Right lobe of liver (tissue), 6 donors: ENCODE data around the gene HYAL1. TPM values are rescaled to one million over a fixed set of nuclear protein-coding genes. Genes with fewer than 3 reads are reported as not detected.
A peak's percentile ranks its signal among the peaks of the same experiment; 100 is the strongest.

Experiments used
- ATAC-seq, 4 donors: fragments of 200-7000 bp; cut with Tn5 transposase; one replicate each; pipeline ENCODE4 v1.9.1; 2020; ENCODE audit warnings: mild to moderate bottlenecking in 4 of 4, moderate library complexity in 4 of 4
- DNase-seq, 3 donors: peaks; one replicate each; pipeline ENCODE4 v3.0.0-alpha.2; 2020
- H3K27ac ChIP-seq, 3 donors: fragments of 200-600 bp; one replicate each; pipeline ENCODE4 v1.8.0; 2022
- H3K27me3 ChIP-seq, 2 donors: fragments of 200-600 bp; one replicate each; pipeline ENCODE4 v1.8.0; 2022
- H3K36me3 ChIP-seq, 4 donors: fragments of 200-600 bp; sonication (generic) in 1 of 4; one replicate each; pipeline versions ENCODE4 v1.5.1 to v1.8.0; 2017 to 2022; ENCODE audit warnings: control low read depth in 1 of 4
- H3K4me1 ChIP-seq, 4 donors: fragments of 200-600 bp; sonication (generic) in 1 of 4; one replicate each; pipeline versions ENCODE4 v1.5.1 to v1.8.0; 2017 to 2022; ENCODE audit warnings: control low read depth in 1 of 4
- H3K4me3 ChIP-seq, 3 donors: fragments of 200-600 bp; one replicate each; pipeline ENCODE4 v1.8.0; 2022
- H3K9me3 ChIP-seq, 4 donors: fragments of 200-600 bp; sonication (generic) in 1 of 4; one replicate each; pipeline versions ENCODE4 v1.5.1 to v1.8.0; 2017 to 2022; ENCODE audit warnings: control low read depth in 1 of 4
- POLR2A ChIP-seq: fragments of 450-650 bp; IDR thresholded peaks from one replicate; pipeline ENCODE4 v1.6.1; 2017; ENCODE audit warnings: antibody characterized with exemption, mild to moderate bottlenecking
- WGBS: methylation state at CpG from one replicate; pipeline ENCODE4 v1.1.6; 2018; ENCODE audit warnings: low coverage, low lambda C conversion rate; ENCODE audit not compliant: insufficient coverage; ENCODE audit errors: missing lambda C conversion rate; 5-methylcytosine and 5-hydroxymethylcytosine counted together
- intact Hi-C, 2 donors: fragments of 100-400 bp; cut with DNase I; formaldehyde crosslinking; loops; one replicate each; pipeline versions ENCODE4 v1.11.2 to v1.14.1; 2022
- total RNA-seq, 6 experiments: library from RNA; depleted of rRNA in 2 of 6; stranded (reverse); fragments of >200 nt in 2 of 6; fragmentation: NEBNext Ultra II Directional in 3 of 6; extraction: Animal tissue kit (Norgen Biotek cat#: 25700) in 3 of 6; gene quantifications; one replicate each; pipeline versions ENCODE4 v1.1.0 to v1.2.4, GENCODE V29; 2016 to 2023
- TF ChIP-seq, protein P1 (sequence below), 4 donors: fragments of 200-600 bp in 3 of 4; fragments of 450-650 bp in 1 of 4; IDR thresholded peaks; one replicate each; pipeline versions ENCODE4 v1.5.1 to v1.8.0; 2016 to 2022; ENCODE audit warnings: antibody characterized with exemption in 4 of 4, mild to moderate bottlenecking in 2 of 4
- donor health status: DM: no; HTN: yes; CAD: no.
- donor health status: DM: no; HTN: no; CAD: no.
- donor health status: DM: no; HTN: no; CAD: no.
- donor health status: DM: no; HTN: yes; CAD: no.
- donor health status: DM: no; HTN: yes; CAD: no.

Gene HYAL1
- total RNA-seq, 6 experiments from 2014 or later = 90.6 to 157 (median 136) TPM

DNA sequence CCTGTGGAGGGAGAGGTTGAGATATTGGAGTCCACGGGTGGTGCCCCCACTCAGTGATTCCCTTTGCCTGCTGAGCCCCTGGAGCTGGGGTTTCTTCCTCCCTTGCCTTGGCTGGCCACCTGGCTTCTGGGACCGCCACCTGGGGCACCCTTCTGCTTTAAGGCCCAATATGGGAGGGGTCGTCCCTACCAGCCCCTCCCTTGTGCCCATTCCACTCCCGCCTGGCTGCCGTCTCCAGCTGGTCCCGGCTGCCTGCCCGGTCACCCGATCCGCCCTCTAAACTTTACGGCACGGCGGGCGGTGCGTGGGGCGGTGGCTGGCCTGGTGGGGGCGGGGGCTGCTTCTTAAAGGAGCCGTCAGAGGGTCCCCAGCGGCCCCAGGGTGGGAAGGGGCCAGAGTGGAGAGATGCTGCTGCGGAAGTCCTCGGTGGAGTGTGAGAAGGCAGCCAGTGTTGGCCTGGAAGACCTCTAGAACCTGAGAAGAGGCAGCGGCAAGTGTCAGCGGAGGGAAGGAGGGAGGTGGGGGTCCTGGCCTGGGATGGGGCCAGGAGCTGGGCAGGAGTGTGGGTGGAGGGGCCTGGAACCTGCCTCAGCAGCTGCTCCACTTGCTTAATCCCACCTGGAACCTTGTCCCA, 36.0 kb downstream of the HYAL1 start:
- TF ChIP-seq POLR2A = peak; percentile 39
- TF ChIP-seq, protein P1, sequence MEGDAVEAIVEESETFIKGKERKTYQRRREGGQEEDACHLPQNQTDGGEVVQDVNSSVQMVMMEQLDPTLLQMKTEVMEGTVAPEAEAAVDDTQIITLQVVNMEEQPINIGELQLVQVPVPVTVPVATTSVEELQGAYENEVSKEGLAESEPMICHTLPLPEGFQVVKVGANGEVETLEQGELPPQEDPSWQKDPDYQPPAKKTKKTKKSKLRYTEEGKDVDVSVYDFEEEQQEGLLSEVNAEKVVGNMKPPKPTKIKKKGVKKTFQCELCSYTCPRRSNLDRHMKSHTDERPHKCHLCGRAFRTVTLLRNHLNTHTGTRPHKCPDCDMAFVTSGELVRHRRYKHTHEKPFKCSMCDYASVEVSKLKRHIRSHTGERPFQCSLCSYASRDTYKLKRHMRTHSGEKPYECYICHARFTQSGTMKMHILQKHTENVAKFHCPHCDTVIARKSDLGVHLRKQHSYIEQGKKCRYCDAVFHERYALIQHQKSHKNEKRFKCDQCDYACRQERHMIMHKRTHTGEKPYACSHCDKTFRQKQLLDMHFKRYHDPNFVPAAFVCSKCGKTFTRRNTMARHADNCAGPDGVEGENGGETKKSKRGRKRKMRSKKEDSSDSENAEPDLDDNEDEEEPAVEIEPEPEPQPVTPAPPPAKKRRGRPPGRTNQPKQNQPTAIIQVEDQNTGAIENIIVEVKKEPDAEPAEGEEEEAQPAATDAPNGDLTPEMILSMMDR (IDR thresholded peaks at IDR 0.05) = no peak
- Histone ChIP-seq H3K4me1 (peaks cover 0 to 25% (median 0%) of the 10 kb centered on the region in 4 donors), H3K4me3 (peak overlapping the region in 2 of 3 donors; percentile 31 to 59), H3K27me3 (no peaks in the 10 kb centered on the region), H3K27ac (peak overlapping the region in 2 of 3 donors; percentile 1 to 68), H3K36me3 (no peaks in the 10 kb centered on the region), H3K9me3 (no peaks in the 10 kb centered on the region)
- WGBS = 0% methylated on average over 16 of the region's 22 CpGs
- peak; percentile 17 to 75 (median 62) for ATAC-seq
- intact Hi-C loops = loop anchor here (5.0 to 10.0 kb wide), 2 partner anchors 40 to 143 kb away; no protein-coding TSS in a partner anchor
- DNase-seq = peak in 1 of 3 donors; percentile 77

- no peaks in the 10 kb centered on the region for H3K9me3 ChIP-seq
- DNase-seq (no peak), ATAC-seq (peak in 1 of 4 donors; percentile 1)
- intact Hi-C loops = loop anchor here (5.0 to 10.0 kb wide), 2 partner anchors 40 to 142 kb away; no protein-coding TSS in a partner anchor
- H3K36me3 ChIP-seq = no peaks in the 10 kb centered on the region
- peak overlapping the region in 2 of 3 donors; percentile 1 to 68 for H3K27ac ChIP-seq
- no peaks in the 10 kb centered on the region for H3K27me3 ChIP-seq
- 82% methylated on average over 2 of the region's 7 CpGs for WGBS
- H3K4me1 ChIP-seq = peaks cover 0 to 19% (median 0%) of the 10 kb centered on the region in 4 donors
- peak overlapping the region in 2 of 3 donors; percentile 31 to 59 for H3K4me3 ChIP-seq
- TF ChIP-seq, protein P1 (IDR thresholded peaks at IDR 0.05) = no peak
- no peak for TF ChIP-seq POLR2A
These were observed 36.5 kb downstream of the HYAL1 start for GRCh38 chr3:50266836-50267235.

- intact Hi-C loops = loop anchor here (5.0 to 10.0 kb wide), 2 partner anchors 39 to 141 kb away; no protein-coding TSS in a partner anchor
- Histone ChIP-seq H3K36me3 (no peaks in the 10 kb centered on the region), H3K4me1 (peaks cover 0 to 11% (median 0%) of the 10 kb centered on the region in 4 donors), H3K27ac (no peak overlapping the region), H3K4me3 (no peak overlapping the region), H3K9me3 (no peaks in the 10 kb centered on the region), H3K27me3 (no peaks in the 10 kb centered on the region)
- TF ChIP-seq, protein P1 (IDR thresholded peaks at IDR 0.05) = no peak
- no peak for TF ChIP-seq POLR2A
- DNase-seq = no peak
- no peak for ATAC-seq
- WGBS = 92% methylated on average over 4 of the region's 6 CpGs
These were observed 37.4 kb downstream of the HYAL1 start for GRCh38 chr3:50266017-50266416.

DNA sequence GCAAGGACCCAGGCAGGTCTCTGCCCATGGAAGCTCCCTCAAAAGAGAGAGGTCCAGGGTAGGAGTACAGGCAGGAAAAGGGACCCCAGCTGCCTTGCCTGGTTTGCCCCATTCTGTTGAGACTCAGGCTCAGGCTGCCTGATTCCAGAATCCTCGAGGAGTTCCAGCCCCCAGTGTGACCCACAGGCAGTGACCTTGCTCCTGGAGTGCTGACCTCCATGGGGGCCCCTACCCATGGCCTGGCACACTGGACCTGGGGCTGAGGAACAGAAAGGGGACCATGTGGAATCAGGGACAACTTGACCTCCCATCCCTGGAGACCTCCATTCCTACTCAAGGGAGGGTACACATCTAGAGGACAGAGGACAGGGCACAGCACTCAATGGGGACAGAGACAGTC, 37.8 kb downstream of the HYAL1 start:
- TF ChIP-seq, protein P1 (IDR thresholded peaks at IDR 0.05) = no peak
- no peak for TF ChIP-seq POLR2A
- H3K9me3 ChIP-seq = no peaks in the 10 kb centered on the region
- H3K27me3 ChIP-seq = no peaks in the 10 kb centered on the region
- intact Hi-C loops = loop anchor here (5.0 to 10.0 kb wide), 2 partner anchors 38 to 141 kb away; no protein-coding TSS in a partner anchor
- DNase-seq = no peak
- H3K27ac ChIP-seq = no peak overlapping the region
- H3K36me3 ChIP-seq = no peaks in the 10 kb centered on the region
- no peak for ATAC-seq
- no CpG with 5 or more reads among the region's 1 CpG for WGBS
- peaks cover 0 to 12% (median 0%) of the 10 kb centered on the region in 4 donors for H3K4me1 ChIP-seq
- no peak overlapping the region for H3K4me3 ChIP-seq
